Thymus (tissue), 11 donors: ENCODE data around the gene NEU2. TPM values are rescaled to one million over a fixed set of nuclear protein-coding genes. Genes with fewer than 3 reads are reported as not detected.

Experiments used
- DNase-seq, 9 donors: peaks; one replicate each; pipeline ENCODE4 v3.0.0-alpha.2; 2013; ENCODE audit warnings: low spot score in 9 of 9, low read depth in 6 of 9, missing footprints in 1 of 9
- H3K27ac ChIP-seq, 2 donors: one replicate each; pipeline ENCODE4 v1.5.1; 2013; ENCODE audit warnings: control low read depth in 1 of 2, low read depth in 1 of 2, low read length in 1 of 2, mild to moderate bottlenecking in 1 of 2, moderate library complexity in 1 of 2
- H3K27me3 ChIP-seq, 2 donors: one replicate each; pipeline ENCODE4 v1.5.1; 2013; ENCODE audit warnings: low read length in 1 of 2; ENCODE audit not compliant: control insufficient read depth in 2 of 2, insufficient read depth in 1 of 2
- H3K36me3 ChIP-seq, 2 donors: one replicate each; pipeline ENCODE4 v1.5.1; 2013; ENCODE audit warnings: low read length in 1 of 2, mild to moderate bottlenecking in 1 of 2, moderate library complexity in 1 of 2; ENCODE audit not compliant: control insufficient read depth in 2 of 2, insufficient read depth in 2 of 2
- H3K4me1 ChIP-seq, 2 donors: one replicate each; pipeline ENCODE4 v1.5.1; 2013; ENCODE audit warnings: low read length in 2 of 2; ENCODE audit not compliant: control insufficient read depth in 2 of 2, insufficient read depth in 2 of 2
- H3K4me3 ChIP-seq, 2 donors: one replicate each; pipeline ENCODE4 v1.5.1; 2013; ENCODE audit warnings: low read length in 2 of 2, control low read depth in 1 of 2, mild to moderate bottlenecking in 1 of 2
- H3K9me3 ChIP-seq, 2 donors: one replicate each; pipeline ENCODE4 v1.5.1; 2013; ENCODE audit warnings: low read length in 1 of 2, mild to moderate bottlenecking in 1 of 2; ENCODE audit not compliant: control insufficient read depth in 2 of 2, insufficient read depth in 1 of 2
- WGBS: extraction: QIAGEN DNeasy Blood & Tissue Kit; methylation state at CpG from one replicate; pipeline ENCODE4 v1.1.7; 2013; 5-methylcytosine and 5-hydroxymethylcytosine counted together
- polyA plus RNA-seq: library from polyadenylated mRNA; stranded (reverse); fragments of 200-250 nt; gene quantifications from one replicate; pipeline ENCODE4 v1.2.3, GENCODE V29; 2013
- total RNA-seq: library from RNA; stranded (reverse); fragments of 120-200 nt; gene quantifications from one replicate; pipeline ENCODE4 v1.2.4, GENCODE V29; 2013
- donor health status: healthy.

Gene NEU2
- total and polyA plus RNA-seq, 2 donors, result not detected

- H3K27ac ChIP-seq, result no peak overlapping the region
- H3K4me3 ChIP-seq, result no peak overlapping the region
- 90% methylated on average over 7 of the region's 7 CpGs for WGBS
These were observed 25.2 kb upstream of the NEU2 start for GRCh38 chr2:233007270-233007669.

DNA sequence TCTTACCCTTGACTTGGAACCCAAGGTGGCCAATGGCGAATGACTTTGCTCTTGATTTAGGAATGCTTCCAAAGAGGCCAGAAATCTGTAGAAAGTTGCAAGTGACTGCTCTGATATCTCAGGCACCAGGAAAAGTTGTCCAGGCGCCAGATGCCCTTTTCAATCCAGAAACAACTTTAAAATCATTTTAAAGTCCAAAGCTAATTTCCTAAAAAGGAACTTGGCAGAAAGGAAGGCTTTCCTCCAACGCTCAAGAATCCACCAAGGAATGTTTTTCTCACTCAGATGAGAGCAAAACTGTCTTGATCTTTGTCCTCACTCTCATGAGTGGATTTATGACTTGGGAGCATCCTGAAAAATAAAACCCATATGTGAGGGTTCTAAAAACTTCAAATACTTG lies 24.7 kb upstream of the NEU2 start:
- 94% methylated on average over 3 of the region's 3 CpGs for WGBS
- no peak for DNase-seq
- H3K36me3 ChIP-seq, result no peaks in the 10 kb centered on the region

More at GRCh38 chr2:233007270-233007669, 25.2 kb upstream of the NEU2 start:
- Histone ChIP-seq H3K27me3 (no peaks in the 10 kb centered on the region), H3K4me1 (peaks cover 0 to 6% of the 10 kb centered on the region in 2 donors), H3K36me3 (no peaks in the 10 kb centered on the region), H3K9me3 (no peaks in the 10 kb centered on the region)
- no peak for DNase-seq

DNA sequence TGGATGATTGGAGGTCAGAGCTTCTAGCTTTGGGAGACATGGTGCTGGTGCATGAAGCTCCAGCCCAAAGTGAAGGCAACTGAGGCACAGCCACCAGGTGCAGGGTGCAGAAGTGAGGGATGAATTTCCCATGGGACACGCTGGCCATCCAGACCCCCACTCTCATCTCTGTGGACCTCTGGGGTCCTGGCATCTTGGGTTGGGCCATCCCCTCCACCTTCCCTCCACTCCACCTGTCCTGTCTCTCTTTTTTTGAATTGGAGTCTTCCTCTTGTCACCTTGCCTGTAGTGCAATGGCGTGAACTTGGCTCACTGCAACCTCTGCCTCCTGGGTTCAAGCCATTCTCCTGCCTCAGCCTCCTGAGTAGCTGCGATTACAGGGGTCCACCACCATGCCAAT lies 22.8 kb upstream of the NEU2 start:
- Histone ChIP-seq H3K27me3 (no peaks in the 10 kb centered on the region), H3K4me3 (no peak overlapping the region), H3K9me3 (no peaks in the 10 kb centered on the region), H3K4me1 (peaks cover 0 to 6% of the 10 kb centered on the region in 2 donors), H3K27ac (no peak overlapping the region), H3K36me3 (no peaks in the 10 kb centered on the region)
- WGBS, result 95% methylated on average over 3 of the region's 3 CpGs
- DNase-seq, result no peak

More for the DNA sequence above, 24.7 kb upstream of the NEU2 start:
- Histone ChIP-seq H3K27me3 (no peaks in the 10 kb centered on the region), H3K4me3 (no peak overlapping the region), H3K4me1 (peaks cover 0 to 6% of the 10 kb centered on the region in 2 donors), H3K9me3 (no peaks in the 10 kb centered on the region), H3K27ac (no peak overlapping the region)

DNA sequence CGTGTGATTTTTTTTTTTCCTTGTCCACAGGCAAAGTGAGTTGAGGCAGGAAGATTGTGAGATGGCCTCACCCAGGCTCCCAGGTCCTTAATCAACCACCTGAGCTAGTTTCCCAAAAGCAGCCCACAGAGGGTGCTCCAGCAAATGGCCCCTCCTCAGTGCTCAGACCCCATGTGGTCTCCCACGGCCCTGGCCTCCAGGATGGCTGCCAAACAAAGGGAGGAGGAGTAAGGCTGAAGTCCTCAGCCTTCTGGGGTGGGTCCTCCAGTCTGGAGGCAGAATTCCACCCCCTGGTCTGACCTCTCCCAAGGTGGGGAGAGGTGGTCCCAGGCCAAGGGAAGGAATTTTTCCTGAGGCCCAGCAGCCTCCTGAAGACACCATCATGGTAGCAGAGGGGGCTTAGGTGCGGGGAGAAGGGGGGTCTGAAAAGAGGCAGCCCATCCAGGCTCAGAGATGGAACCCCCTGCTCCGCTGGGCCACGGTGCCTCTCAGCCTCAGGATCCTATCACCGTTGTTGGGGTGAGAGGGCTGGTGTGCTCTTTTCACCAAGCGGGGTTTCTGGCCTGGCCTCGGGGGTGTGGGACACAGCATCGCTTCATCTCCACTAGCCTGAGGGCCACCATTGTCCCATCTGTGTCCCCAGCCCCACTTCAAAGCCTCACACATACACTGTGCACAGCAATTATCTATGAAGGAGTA lies 21.8 kb upstream of the NEU2 start:
- Histone ChIP-seq H3K4me1 (peaks cover 0 to 6% of the 10 kb centered on the region in 2 donors), H3K4me3 (no peak overlapping the region), H3K36me3 (no peaks in the 10 kb centered on the region), H3K9me3 (no peaks in the 10 kb centered on the region), H3K27ac (no peak overlapping the region), H3K27me3 (no peaks in the 10 kb centered on the region)
- 96% methylated on average over 9 of the region's 9 CpGs for WGBS
- DNase-seq, result no peak

DNA sequence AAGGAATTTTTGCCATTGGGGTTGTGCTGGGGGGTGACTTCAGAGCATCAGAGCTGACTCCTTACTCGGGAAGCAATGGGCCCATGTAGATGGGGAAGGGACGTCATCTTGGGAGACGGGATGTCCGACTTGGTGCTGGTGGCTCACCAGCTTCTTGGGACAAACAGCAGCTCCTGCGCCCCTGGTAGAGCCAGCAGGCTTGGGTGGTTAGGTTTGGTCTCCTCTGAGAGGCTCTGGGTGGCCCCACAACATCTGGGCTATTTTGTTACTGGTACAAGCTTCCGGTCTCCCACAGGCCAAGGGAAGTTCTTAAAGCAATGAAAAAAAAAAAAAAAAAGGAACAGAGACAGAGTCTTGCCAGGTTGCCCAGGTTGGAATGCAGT lies 21.2 kb upstream of the NEU2 start:
- no peaks in the 10 kb centered on the region for H3K27me3 ChIP-seq
- H3K9me3 ChIP-seq, result no peaks in the 10 kb centered on the region
- no peak overlapping the region for H3K27ac ChIP-seq
- H3K4me1 ChIP-seq, result peaks cover 0 to 6% of the 10 kb centered on the region in 2 donors
- no peaks in the 10 kb centered on the region for H3K36me3 ChIP-seq
- DNase-seq, result no peak
- no peak overlapping the region for H3K4me3 ChIP-seq
- WGBS, result 93% methylated on average over 6 of the region's 6 CpGs

- DNase-seq, result no peak
- Histone ChIP-seq H3K4me1 (peaks cover 0 to 6% of the 10 kb centered on the region in 2 donors), H3K27ac (no peak overlapping the region), H3K36me3 (no peaks in the 10 kb centered on the region), H3K27me3 (no peaks in the 10 kb centered on the region), H3K9me3 (no peaks in the 10 kb centered on the region), H3K4me3 (no peak overlapping the region)
- WGBS, result 84% methylated on average over 1 of the region's 1 CpG
These were observed 20.8 kb upstream of the NEU2 start for GRCh38 chr2:233011702-233012131.

DNA sequence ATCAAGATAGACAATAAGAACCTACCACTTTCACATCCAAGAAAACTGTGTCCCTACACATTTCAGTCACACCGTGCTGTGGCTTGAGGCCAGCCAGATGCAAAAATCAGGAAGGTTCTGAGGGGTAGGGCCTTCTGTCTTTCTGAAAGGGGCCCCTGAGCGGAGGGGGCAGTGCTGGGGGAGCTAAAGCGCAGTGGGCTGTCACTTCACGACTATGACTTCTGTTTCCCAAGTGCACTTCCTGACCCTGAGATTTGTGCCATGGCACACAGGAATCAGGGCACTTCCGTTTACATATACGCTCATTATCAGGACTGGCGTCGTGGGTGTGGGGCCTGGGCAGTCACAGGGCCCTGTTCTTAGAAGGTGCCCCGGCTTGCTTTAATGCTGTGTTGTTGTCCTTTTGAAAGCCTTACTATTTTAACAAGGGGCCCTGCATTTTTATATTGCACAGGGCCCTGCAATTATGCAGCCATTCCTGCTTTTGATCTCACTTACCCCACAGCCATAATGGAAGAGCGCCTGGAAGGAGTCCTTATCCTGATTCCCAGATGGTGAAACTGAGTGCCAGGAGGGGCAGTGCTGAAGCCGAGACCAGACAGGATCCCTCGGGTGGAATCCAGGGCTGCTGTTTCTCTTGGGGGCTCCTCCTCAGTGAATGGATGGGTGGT lies 20.0 kb upstream of the NEU2 start:
- Histone ChIP-seq H3K9me3 (no peaks in the 10 kb centered on the region), H3K27ac (no peak overlapping the region), H3K4me1 (peaks cover 0 to 6% of the 10 kb centered on the region in 2 donors), H3K4me3 (no peak overlapping the region), H3K27me3 (no peaks in the 10 kb centered on the region), H3K36me3 (no peaks in the 10 kb centered on the region)
- no peak for DNase-seq
- 47% methylated on average over 12 of the region's 12 CpGs for WGBS

DNA sequence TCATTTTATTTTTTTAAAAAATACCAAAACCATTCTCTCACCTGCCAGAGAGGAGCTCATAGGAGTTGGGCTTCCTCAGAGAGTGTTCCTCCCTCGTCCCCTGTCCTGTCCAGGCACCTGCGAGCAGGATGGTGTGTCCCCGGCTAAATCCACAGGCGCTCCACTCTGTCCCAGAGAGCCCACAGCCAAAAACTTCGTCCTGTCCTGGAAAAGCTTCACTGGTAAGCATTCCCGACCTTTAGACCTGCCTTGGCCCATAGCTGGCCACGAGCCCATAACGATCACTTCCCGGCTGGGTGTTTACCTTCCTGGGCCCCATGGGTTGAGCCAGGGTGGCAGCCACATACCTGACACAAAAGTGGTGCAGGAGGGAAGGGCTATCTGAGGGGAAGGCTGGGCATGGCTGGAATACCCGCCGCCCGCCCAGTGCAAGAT lies 19.4 kb upstream of the NEU2 start, which contains the start of gene NGEF:
TSS of gene NGEF (minus strand) at position 230 of the 435 bp plus-strand sequence. CDS start 38,366 bp downstream, outside the sequence.
- Histone ChIP-seq H3K4me3 (no peak within 1 kb of the TSS), H3K27ac (no peak within 1 kb of the TSS)
- WGBS, result 95% methylated on average over 12 of the region's 12 CpGs

DNA sequence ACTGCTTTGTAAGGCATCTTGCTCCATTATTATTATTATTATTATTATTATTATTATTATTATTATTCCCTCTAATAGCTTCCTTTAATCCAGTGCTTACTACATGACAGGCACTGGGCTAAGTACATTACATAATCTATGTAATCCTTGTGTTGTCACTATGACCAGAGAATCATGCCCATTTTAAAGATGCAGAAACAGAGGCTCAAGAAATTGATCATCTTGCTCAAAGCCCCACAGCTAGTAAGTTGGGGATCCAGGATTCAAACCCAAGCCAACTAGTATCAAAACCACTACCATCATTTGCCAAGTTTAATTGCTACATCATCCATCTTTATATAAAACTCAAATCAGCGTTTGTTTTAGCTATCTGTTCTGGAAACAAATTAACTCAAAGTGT lies 18.8 kb upstream of the NEU2 start:
- DNase-seq, result no peak
- Histone ChIP-seq H3K4me1 (peaks cover 0 to 6% of the 10 kb centered on the region in 2 donors), H3K27me3 (no peaks in the 10 kb centered on the region), H3K27ac (no peak overlapping the region), H3K4me3 (no peak overlapping the region), H3K9me3 (no peaks in the 10 kb centered on the region), H3K36me3 (no peaks in the 10 kb centered on the region)
- WGBS, result 98% methylated on average over 1 of the region's 1 CpG

More for the DNA sequence above, 19.4 kb upstream of the NEU2 start, which contains the start of gene NGEF:
- Histone ChIP-seq H3K27me3 (no peaks in the 10 kb centered on the region), H3K4me1 (peaks cover 0 to 6% of the 10 kb centered on the region in 2 donors), H3K9me3 (no peaks in the 10 kb centered on the region), H3K36me3 (no peaks in the 10 kb centered on the region)
- no peak for DNase-seq
